Measurements from ENCODE around the gene HS3ST4. TPM values are rescaled to one million over a fixed set of nuclear protein-coding genes. Genes with fewer than 3 reads are reported as not detected.
"Not testable (repeated sequence)": the region's sequence is repeated elsewhere in the genome, so short reads cannot be mapped to it uniquely, and the experiment has no call there.

The HS3ST4 gene
- total and polyA plus RNA-seq, 2 donors (not counting 1 experiment from before 2014, with no cell fraction given), result not detected

- Histone ChIP-seq H3K4me3 (ENCODE audit: control extremely low read depth in 1 of 5, extremely low read depth in 1 of 5, insufficient read depth in 1 of 5, low read depth in 2 of 5, low read length in 4 of 5) (no peak overlapping the region), H3K27ac (ENCODE audit: low read length in 2 of 2) (no peak overlapping the region), H3K4me2 (replicated peaks; ENCODE audit: low read depth, low read length, poor library complexity, severe bottlenecking) (no peak overlapping the region), H3K9ac (ENCODE audit: low read length) (no peak overlapping the region), H3K36me3 (replicated peaks in 1 of 2; ENCODE audit: control extremely low read depth in 1 of 2, control insufficient read depth in 1 of 2, extremely low read depth in 1 of 2, insufficient read depth in 2 of 2, low read length in 1 of 2) (no peaks in the 10 kb centered on the region), H3K79me2 (ENCODE audit: control insufficient read depth, insufficient read depth, low read length) (no peaks in the 10 kb centered on the region), H3K4me1 (ENCODE audit: control insufficient read depth in 2 of 2, insufficient read depth in 2 of 2, low read length in 2 of 2) (no peaks in the 10 kb centered on the region), H4K20me1 (ENCODE audit: control insufficient read depth, insufficient read depth, low read length, poor library complexity, severe bottlenecking) (no peaks in the 10 kb centered on the region), H3K27me3 (replicated peaks in 1 of 4; ENCODE audit: control extremely low read depth in 1 of 4, control insufficient read depth in 3 of 4, insufficient read depth in 4 of 4, low read length in 3 of 4) (no peaks in the 10 kb centered on the region), H2AFZ (ENCODE audit: insufficient read depth, low read depth, low read length, poor library complexity, severe bottlenecking) (no peak overlapping the region), H3K9me3 (ENCODE audit: control extremely low read depth in 1 of 3, control insufficient read depth in 2 of 3, insufficient read depth in 1 of 3, low read length in 2 of 3) (peaks cover 0 to 2% (median 0%) of the 10 kb centered on the region in 3 donors)
- no peak overlapping the region for H3K4me3 Mint-ChIP-seq
- ChIA-PET POLR2A (no interaction called here), CTCF (no interaction called here)
- H3K27ac Mint-ChIP-seq, result no peak overlapping the region
- WGBS (ENCODE audit: insufficient coverage), result no CpG with 5 or more reads among the region's 1 CpG
- DNase-seq (no peak), ATAC-seq (ENCODE audit: low read depth) (no peak)
- no peaks in the 10 kb centered on the region for H3K27me3 Mint-ChIP-seq
- intact Hi-C loops (cut with micrococcal nuclease), result no loop called here
- no peaks in the 10 kb centered on the region for H3K9me3 Mint-ChIP-seq (ENCODE audit: insufficient read depth)
- TF ChIP-seq CTCF (IDR thresholded peaks at IDR 0.05) (no peak), EZH2 (IDR thresholded peaks at IDR 0.05; ENCODE audit: borderline replicate concordance, insufficient read depth, low read depth, low read length, poor library complexity, severe bottlenecking) (no peak)
- H3K4me1 Mint-ChIP-seq, result no peaks in the 10 kb centered on the region
Observed at GRCh38 chr16:25771216-25771615, 79.5 kb downstream of the HS3ST4 start.

GRCh38 chr16:25771812-25772568, 80.2 kb downstream of the HS3ST4 start:
- Histone ChIP-seq H3K4me1 (ENCODE audit: control insufficient read depth in 2 of 2, insufficient read depth in 2 of 2, low read length in 2 of 2) (no peaks in the 10 kb centered on the region), H3K9me3 (ENCODE audit: control extremely low read depth in 1 of 3, control insufficient read depth in 2 of 3, insufficient read depth in 1 of 3, low read length in 2 of 3) (peaks cover 0 to 2% (median 0%) of the 10 kb centered on the region in 3 donors), H3K27ac (ENCODE audit: low read length in 2 of 2) (no peak overlapping the region), H3K4me3 (ENCODE audit: control extremely low read depth in 1 of 5, extremely low read depth in 1 of 5, insufficient read depth in 1 of 5, low read depth in 2 of 5, low read length in 4 of 5) (no peak overlapping the region), H3K27me3 (replicated peaks in 1 of 4; ENCODE audit: control extremely low read depth in 1 of 4, control insufficient read depth in 3 of 4, insufficient read depth in 4 of 4, low read length in 3 of 4) (no peaks in the 10 kb centered on the region), H4K20me1 (ENCODE audit: control insufficient read depth, insufficient read depth, low read length, poor library complexity, severe bottlenecking) (no peaks in the 10 kb centered on the region), H3K4me2 (replicated peaks; ENCODE audit: low read depth, low read length, poor library complexity, severe bottlenecking) (no peak overlapping the region), H2AFZ (ENCODE audit: insufficient read depth, low read depth, low read length, poor library complexity, severe bottlenecking) (no peak overlapping the region), H3K36me3 (replicated peaks in 1 of 2; ENCODE audit: control extremely low read depth in 1 of 2, control insufficient read depth in 1 of 2, extremely low read depth in 1 of 2, insufficient read depth in 2 of 2, low read length in 1 of 2) (no peaks in the 10 kb centered on the region), H3K79me2 (ENCODE audit: control insufficient read depth, insufficient read depth, low read length) (no peaks in the 10 kb centered on the region), H3K9ac (ENCODE audit: low read length) (no peak overlapping the region)
- TF ChIP-seq EZH2 (IDR thresholded peaks at IDR 0.05; ENCODE audit: borderline replicate concordance, insufficient read depth, low read depth, low read length, poor library complexity, severe bottlenecking) (no peak), CTCF (IDR thresholded peaks at IDR 0.05) (no peak)
- CTCF ChIA-PET, result no interaction called here
- ATAC-seq (ENCODE audit: low read depth), result no peak
- DNase-seq, result no peak
- POLR2A ChIA-PET, result no interaction called here
- no peak overlapping the region for H3K4me3 Mint-ChIP-seq
- H3K9me3 Mint-ChIP-seq (ENCODE audit: insufficient read depth), result no peaks in the 10 kb centered on the region
- H3K27me3 Mint-ChIP-seq, result no peaks in the 10 kb centered on the region
- H3K4me1 Mint-ChIP-seq, result no peaks in the 10 kb centered on the region
- no peak overlapping the region for H3K27ac Mint-ChIP-seq
- WGBS (ENCODE audit: insufficient coverage), result 100% methylated on average over 4 of the region's 5 CpGs
- intact Hi-C loops (cut with micrococcal nuclease), result no loop called here

- intact Hi-C loops (cut with micrococcal nuclease); H3K27ac Mint-ChIP-seq; H3K9me3 ChIP-seq (ENCODE audit: control extremely low read depth in 1 of 3, control insufficient read depth in 2 of 3, insufficient read depth in 1 of 3, low read length in 2 of 3): not testable (repeated sequence)
Observed at GRCh38 chr16:25776214-25776613, 84.5 kb downstream of the HS3ST4 start.

More at GRCh38 chr16:25776214-25776613, 84.5 kb downstream of the HS3ST4 start:
- H3K4me1 ChIP-seq (ENCODE audit: control insufficient read depth in 2 of 2, insufficient read depth in 2 of 2, low read length in 2 of 2); H3K4me1 Mint-ChIP-seq; H3K9ac ChIP-seq (ENCODE audit: low read length); H3K79me2 ChIP-seq (ENCODE audit: control insufficient read depth, insufficient read depth, low read length); H2AFZ ChIP-seq (ENCODE audit: insufficient read depth, low read depth, low read length, poor library complexity, severe bottlenecking); H3K36me3 ChIP-seq (replicated peaks in 1 of 2; ENCODE audit: control extremely low read depth in 1 of 2, control insufficient read depth in 1 of 2, extremely low read depth in 1 of 2, insufficient read depth in 2 of 2, low read length in 1 of 2); POLR2A ChIA-PET; H3K4me2 ChIP-seq (replicated peaks; ENCODE audit: low read depth, low read length, poor library complexity, severe bottlenecking); CTCF ChIA-PET; H3K4me3 Mint-ChIP-seq; H3K27me3 ChIP-seq (replicated peaks in 1 of 4; ENCODE audit: control extremely low read depth in 1 of 4, control insufficient read depth in 3 of 4, insufficient read depth in 4 of 4, low read length in 3 of 4); H3K27me3 Mint-ChIP-seq; ATAC-seq (ENCODE audit: low read depth); H4K20me1 ChIP-seq (ENCODE audit: control insufficient read depth, insufficient read depth, low read length, poor library complexity, severe bottlenecking); H3K4me3 ChIP-seq (ENCODE audit: control extremely low read depth in 1 of 5, extremely low read depth in 1 of 5, insufficient read depth in 1 of 5, low read depth in 2 of 5, low read length in 4 of 5); H3K9me3 Mint-ChIP-seq (ENCODE audit: insufficient read depth); DNase-seq; H3K27ac ChIP-seq (ENCODE audit: low read length in 2 of 2): not testable (repeated sequence)
- 100% methylated on average over 2 of the region's 2 CpGs for WGBS (ENCODE audit: insufficient coverage)

All from B cell (primary cell).